Gastrocnemius medialis (tissue), 4 donors: ENCODE results near the gene PSMD13. TPM values are rescaled to one million over a fixed set of nuclear protein-coding genes. Genes with fewer than 3 reads are reported as not detected.
"Not testable (repeated sequence)": the region's sequence is repeated elsewhere in the genome, so short reads cannot be mapped to it uniquely, and the experiment has no call there.

Source experiments
- ATAC-seq, 2 donors: fragments of 150-250 bp; one replicate each; pipeline ENCODE4 v1.9.1; 2016
- DNase-seq, 2 donors: peaks; one replicate each; pipeline ENCODE4 v3.0.0-alpha.2; 2019
- H3K27ac ChIP-seq, 4 donors: fragments of 200-600 bp; sonication (generic); 1 replicate in 1 of 4; 2 replicates in 3 of 4; pipeline ENCODE4 v1.5.1; 2016 to 2018; ENCODE audit warnings: mild to moderate bottlenecking in 2 of 4, moderate library complexity in 1 of 4
- H3K27me3 ChIP-seq, 3 donors: fragments of 200-600 bp; sonication (generic) in 2 of 3; 1 replicate in 1 of 3; 2 replicates in 2 of 3; pipeline versions ENCODE4 v1.5.1 to v1.6.0; 2016 to 2019; ENCODE audit warnings: mild to moderate bottlenecking in 1 of 3, moderate library complexity in 1 of 3
- H3K36me3 ChIP-seq, 2 donors: fragments of 200-600 bp; sonication (generic) in 1 of 2; one replicate each; pipeline ENCODE4 v1.5.1; 2017 to 2018
- H3K4me1 ChIP-seq, 2 donors: fragments of 200-600 bp; sonication (generic) in 1 of 2; one replicate each; pipeline ENCODE4 v1.5.1; 2016 to 2017; ENCODE audit warnings: mild to moderate bottlenecking in 2 of 2
- H3K4me3 ChIP-seq, 4 donors: fragments of 200-600 bp; sonication (generic) in 3 of 4; 1 replicate in 1 of 4; 2 replicates in 3 of 4; pipeline ENCODE4 v1.5.1; 2016 to 2019; ENCODE audit warnings: mild to moderate bottlenecking in 2 of 4
- H3K9me3 ChIP-seq, 3 donors: fragments of 200-600 bp; sonication (generic) in 2 of 3; 1 replicate in 1 of 3; 2 replicates in 2 of 3; pipeline ENCODE4 v1.5.1; 2016 to 2019
- POLR2A ChIP-seq, 2 donors: fragments of 450-650 bp; IDR thresholded peaks; one replicate each; pipeline ENCODE4 v1.6.1; 2017; ENCODE audit warnings: antibody characterized with exemption in 2 of 2, mild to moderate bottlenecking in 2 of 2, moderate library complexity in 2 of 2
- in situ Hi-C, 4 donors: fragments of 200-750 bp; cut with MboI; loops; one replicate each; pipeline versions ENCODE4 v1.15.0 to v1.8.0; 2017; ENCODE audit warnings: low sequenced_read_pairs in 4 of 4
- intact Hi-C: fragments of 100-400 bp; cut with DNase I; formaldehyde crosslinking; loops from one replicate; pipeline ENCODE4 v1.15.1; 2023; ENCODE audit warnings: low total_unique reads
- total RNA-seq, 4 donors: library from RNA; depleted of rRNA; stranded (reverse); fragments of >200 nt; gene quantifications; one replicate each; pipeline versions ENCODE4 v1.1.0 to v1.2.3, GENCODE V29; 2016
- TF ChIP-seq, protein P1 (sequence below), 5 experiments: fragments of 450-650 bp in 3 of 5; fragments of 200-600 bp in 2 of 5; sonication (generic) in 2 of 5; IDR thresholded peaks in 4 of 5; conservative IDR thresholded peaks in 1 of 5; 1 replicate in 4 of 5; 2 replicates in 1 of 5; pipeline ENCODE4 v1.5.1; 2016 to 2019; ENCODE audit warnings: antibody characterized with exemption in 5 of 5, mild to moderate bottlenecking in 3 of 5, moderate library complexity in 3 of 5

The PSMD13 gene
- total RNA-seq, 4 donors from 2014 or later = 128 to 189 (median 163) TPM

- intact Hi-C loops = loop anchor here (10.0 kb wide), 1 partner anchor 95 kb away; no protein-coding TSS in a partner anchor
- in situ Hi-C loops = no loop called here
- ATAC-seq (no peak), DNase-seq (no peak)
- no peak for TF ChIP-seq POLR2A (IDR thresholded peaks at IDR 0.05)
- TF ChIP-seq, protein P1, sequence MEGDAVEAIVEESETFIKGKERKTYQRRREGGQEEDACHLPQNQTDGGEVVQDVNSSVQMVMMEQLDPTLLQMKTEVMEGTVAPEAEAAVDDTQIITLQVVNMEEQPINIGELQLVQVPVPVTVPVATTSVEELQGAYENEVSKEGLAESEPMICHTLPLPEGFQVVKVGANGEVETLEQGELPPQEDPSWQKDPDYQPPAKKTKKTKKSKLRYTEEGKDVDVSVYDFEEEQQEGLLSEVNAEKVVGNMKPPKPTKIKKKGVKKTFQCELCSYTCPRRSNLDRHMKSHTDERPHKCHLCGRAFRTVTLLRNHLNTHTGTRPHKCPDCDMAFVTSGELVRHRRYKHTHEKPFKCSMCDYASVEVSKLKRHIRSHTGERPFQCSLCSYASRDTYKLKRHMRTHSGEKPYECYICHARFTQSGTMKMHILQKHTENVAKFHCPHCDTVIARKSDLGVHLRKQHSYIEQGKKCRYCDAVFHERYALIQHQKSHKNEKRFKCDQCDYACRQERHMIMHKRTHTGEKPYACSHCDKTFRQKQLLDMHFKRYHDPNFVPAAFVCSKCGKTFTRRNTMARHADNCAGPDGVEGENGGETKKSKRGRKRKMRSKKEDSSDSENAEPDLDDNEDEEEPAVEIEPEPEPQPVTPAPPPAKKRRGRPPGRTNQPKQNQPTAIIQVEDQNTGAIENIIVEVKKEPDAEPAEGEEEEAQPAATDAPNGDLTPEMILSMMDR (IDR thresholded peaks at IDR 0.05 in 4 of 5, conservative IDR thresholded peaks at IDR 0.05 in 1 of 5) = no peak
- H3K36me3 ChIP-seq = no peaks in the 10 kb centered on the region
- no peaks in the 10 kb centered on the region for H3K4me1 ChIP-seq
- no peak overlapping the region for H3K27ac ChIP-seq
- H3K27me3 ChIP-seq = no peaks in the 10 kb centered on the region
- no peaks in the 10 kb centered on the region for H3K9me3 ChIP-seq
- H3K4me3 ChIP-seq = no peak overlapping the region
Observed at GRCh38 chr11:259413-259812, 22.6 kb downstream of the PSMD13 start.

DNA sequence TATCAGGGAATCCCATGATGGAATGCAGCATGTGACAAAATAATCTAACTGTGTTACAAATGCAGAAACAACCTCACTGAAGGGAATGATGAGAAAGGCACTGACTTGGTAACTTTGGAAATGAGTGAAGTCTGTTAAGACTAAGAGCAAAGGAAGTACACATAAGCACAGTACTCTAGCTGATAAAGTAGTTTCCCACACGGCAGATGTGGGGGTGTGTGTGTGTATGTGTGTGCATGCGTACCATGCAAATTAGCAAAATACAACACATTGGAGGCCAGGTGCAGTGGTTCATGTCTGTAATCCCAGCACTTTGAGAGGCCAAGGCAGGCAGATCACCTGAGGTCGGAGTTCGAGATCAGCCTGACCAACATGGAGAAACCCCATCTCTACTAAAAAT lies 24.8 kb downstream of the PSMD13 start:
- H3K4me1 ChIP-seq = no peaks in the 10 kb centered on the region
- no peak for ATAC-seq
- H3K9me3 ChIP-seq = no peaks in the 10 kb centered on the region
- no peak overlapping the region for H3K27ac ChIP-seq
- in situ Hi-C loops (no loop called here), intact Hi-C loops (no loop called here)
- no peaks in the 10 kb centered on the region for H3K27me3 ChIP-seq
- H3K4me3 ChIP-seq = no peak overlapping the region
- H3K36me3 ChIP-seq = no peaks in the 10 kb centered on the region
- TF ChIP-seq, protein P1 (IDR thresholded peaks at IDR 0.05 in 4 of 5, conservative IDR thresholded peaks at IDR 0.05 in 1 of 5) = no peak
- TF ChIP-seq POLR2A (IDR thresholded peaks at IDR 0.05) = no peak
- DNase-seq = no peak

- Histone ChIP-seq H3K4me3 (no peak overlapping the region), H3K9me3 (no peaks in the 10 kb centered on the region), H3K36me3 (no peaks in the 10 kb centered on the region), H3K27me3 (peaks cover 0 to 10% (median 9%) of the 10 kb centered on the region in 3 donors), H3K4me1 (no peaks in the 10 kb centered on the region), H3K27ac (no peak overlapping the region)
- intact Hi-C loops = no loop called here
- DNase-seq (no peak), ATAC-seq (no peak)
- no peak for TF ChIP-seq POLR2A (IDR thresholded peaks at IDR 0.05)
- TF ChIP-seq, protein P1 (IDR thresholded peaks at IDR 0.05 in 4 of 5, conservative IDR thresholded peaks at IDR 0.05 in 1 of 5) = no peak
- in situ Hi-C loops = no loop called here
Observed at GRCh38 chr11:266676-267439, 30.1 kb downstream of the PSMD13 start.

DNA sequence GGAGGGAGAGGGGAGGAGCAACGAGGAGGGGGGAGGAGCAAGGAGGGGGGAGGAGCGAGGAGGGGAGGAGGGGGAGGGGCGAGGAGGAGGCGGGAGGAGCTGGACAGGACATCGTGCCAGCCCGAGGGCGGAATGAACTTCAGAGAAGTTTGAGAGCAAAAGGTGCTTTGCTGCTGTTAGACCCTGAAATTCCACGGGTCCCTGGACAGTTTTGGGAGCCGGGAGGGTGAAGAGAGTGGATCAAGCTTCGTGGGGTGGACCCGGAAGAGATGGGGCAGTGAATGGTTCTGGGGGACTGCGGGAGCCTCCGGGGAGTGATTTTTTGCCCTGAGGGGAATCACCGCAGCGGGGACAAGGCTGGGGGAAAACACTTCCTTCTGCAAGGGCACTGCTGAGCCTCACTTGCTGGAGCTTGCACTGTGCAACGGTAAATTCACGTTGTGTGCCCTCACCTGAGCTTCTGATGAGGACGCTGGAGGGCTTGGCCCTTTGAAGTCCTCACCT lies 30.8 kb downstream of the PSMD13 start:
- peak overlapping the region in 3 of 4 donors; percentile 23 to 42 (median 33) for H3K27ac ChIP-seq
- in situ Hi-C loops (no loop called here), intact Hi-C loops (no loop called here)
- DNase-seq = no peak
- H3K27me3 ChIP-seq = peaks cover 0 to 10% (median 9%) of the 10 kb centered on the region in 3 donors
- ATAC-seq = no peak
- H3K4me1 ChIP-seq = no peaks in the 10 kb centered on the region
- peak overlapping the region in 1 of 4 donors; percentile 39 for H3K4me3 ChIP-seq
- no peak for TF ChIP-seq POLR2A (IDR thresholded peaks at IDR 0.05)
- TF ChIP-seq, protein P1 (IDR thresholded peaks at IDR 0.05 in 4 of 5, conservative IDR thresholded peaks at IDR 0.05 in 1 of 5) = no peak
- H3K9me3 ChIP-seq = no peaks in the 10 kb centered on the region
- no peaks in the 10 kb centered on the region for H3K36me3 ChIP-seq

DNA sequence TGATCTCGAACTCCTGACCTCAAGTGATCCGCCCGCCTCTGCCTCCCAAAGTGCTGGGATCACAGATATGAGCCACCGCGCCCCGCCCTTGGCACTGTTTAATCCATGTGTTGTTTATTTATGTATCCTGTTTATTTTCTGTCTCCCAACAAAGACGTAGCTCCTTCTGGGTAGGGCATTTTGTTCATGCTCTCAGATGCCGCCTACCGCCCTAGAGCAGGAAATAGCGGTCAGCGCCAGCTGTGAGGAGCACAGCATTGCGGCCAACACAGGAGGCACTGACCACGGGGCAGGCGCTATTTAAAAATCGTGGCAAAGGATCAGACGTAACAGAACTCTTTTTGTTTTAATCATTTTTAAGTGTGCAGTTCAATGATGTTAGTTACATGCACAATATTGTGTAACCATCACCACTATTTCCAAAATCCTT lies 32.0 kb downstream of the PSMD13 start:
- peak; percentile 38 to 59 for DNase-seq
- ATAC-seq = peak; percentile 48 to 76
- peak overlapping the region in 3 of 4 donors; percentile 25 to 39 (median 25) for H3K4me3 ChIP-seq

More for the DNA sequence above, 32.0 kb downstream of the PSMD13 start:
- intact Hi-C loops, H3K27me3 ChIP-seq, H3K9me3 ChIP-seq, in situ Hi-C loops, H3K4me1 ChIP-seq, H3K36me3 ChIP-seq: not testable (repeated sequence)
- H3K27ac ChIP-seq = peak overlapping the region; percentile 42 to 63 (median 55)
